ENCODE data around the gene GABRG3.

The GABRG3 gene

GRCh38 chr15:27061739-27062138, 90.8 kb downstream of the GABRG3 start:
- no peak for DNase-seq (ENCODE audit: low read depth in 1 of 2, low spot score in 1 of 2)
- TF ChIP-seq, protein P1, sequence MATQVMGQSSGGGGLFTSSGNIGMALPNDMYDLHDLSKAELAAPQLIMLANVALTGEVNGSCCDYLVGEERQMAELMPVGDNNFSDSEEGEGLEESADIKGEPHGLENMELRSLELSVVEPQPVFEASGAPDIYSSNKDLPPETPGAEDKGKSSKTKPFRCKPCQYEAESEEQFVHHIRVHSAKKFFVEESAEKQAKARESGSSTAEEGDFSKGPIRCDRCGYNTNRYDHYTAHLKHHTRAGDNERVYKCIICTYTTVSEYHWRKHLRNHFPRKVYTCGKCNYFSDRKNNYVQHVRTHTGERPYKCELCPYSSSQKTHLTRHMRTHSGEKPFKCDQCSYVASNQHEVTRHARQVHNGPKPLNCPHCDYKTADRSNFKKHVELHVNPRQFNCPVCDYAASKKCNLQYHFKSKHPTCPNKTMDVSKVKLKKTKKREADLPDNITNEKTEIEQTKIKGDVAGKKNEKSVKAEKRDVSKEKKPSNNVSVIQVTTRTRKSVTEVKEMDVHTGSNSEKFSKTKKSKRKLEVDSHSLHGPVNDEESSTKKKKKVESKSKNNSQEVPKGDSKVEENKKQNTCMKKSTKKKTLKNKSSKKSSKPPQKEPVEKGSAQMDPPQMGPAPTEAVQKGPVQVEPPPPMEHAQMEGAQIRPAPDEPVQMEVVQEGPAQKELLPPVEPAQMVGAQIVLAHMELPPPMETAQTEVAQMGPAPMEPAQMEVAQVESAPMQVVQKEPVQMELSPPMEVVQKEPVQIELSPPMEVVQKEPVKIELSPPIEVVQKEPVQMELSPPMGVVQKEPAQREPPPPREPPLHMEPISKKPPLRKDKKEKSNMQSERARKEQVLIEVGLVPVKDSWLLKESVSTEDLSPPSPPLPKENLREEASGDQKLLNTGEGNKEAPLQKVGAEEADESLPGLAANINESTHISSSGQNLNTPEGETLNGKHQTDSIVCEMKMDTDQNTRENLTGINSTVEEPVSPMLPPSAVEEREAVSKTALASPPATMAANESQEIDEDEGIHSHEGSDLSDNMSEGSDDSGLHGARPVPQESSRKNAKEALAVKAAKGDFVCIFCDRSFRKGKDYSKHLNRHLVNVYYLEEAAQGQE (IDR thresholded peaks at IDR 0.05; ENCODE audit: insufficient replicate concordance, low read depth) = no peak
- TF ChIP-seq SPI1 (IDR thresholded peaks at IDR 0.05; ENCODE audit: borderline replicate concordance, low read depth) = no peak
- Histone ChIP-seq H3K27me3 (ENCODE audit: insufficient read depth, poor library complexity, severe bottlenecking) (no peaks in the 10 kb centered on the region), H3K27ac (replicated peaks) (no peak overlapping the region), H3K4me3 (replicated peaks; ENCODE audit: insufficient read depth, low read length) (no peak overlapping the region)

GRCh38 chr15:27062951-27063350, 92.0 kb downstream of the GABRG3 start:
- Histone ChIP-seq H3K4me3 (replicated peaks; ENCODE audit: insufficient read depth, low read length) (no peak overlapping the region), H3K27me3 (ENCODE audit: insufficient read depth, poor library complexity, severe bottlenecking) (no peaks in the 10 kb centered on the region), H3K27ac (replicated peaks) (no peak overlapping the region)
- DNase-seq (ENCODE audit: low read depth in 1 of 2, low spot score in 1 of 2) = no peak
- TF ChIP-seq CTCF (IDR thresholded peaks at IDR 0.05; ENCODE audit: insufficient read depth, low read length) (no peak), POLR2AphosphoS5 (IDR thresholded peaks at IDR 0.05; ENCODE audit: low read depth) (no peak), GABPA (IDR thresholded peaks at IDR 0.05; ENCODE audit: low read depth) (no peak), SPI1 (IDR thresholded peaks at IDR 0.05; ENCODE audit: borderline replicate concordance, low read depth) (no peak)
- TF ChIP-seq, protein P1 (IDR thresholded peaks at IDR 0.05; ENCODE audit: insufficient replicate concordance, low read depth) = no peak

- no peak for TF ChIP-seq CTCF (IDR thresholded peaks at IDR 0.05; ENCODE audit: insufficient read depth, low read length)
- TF ChIP-seq POLR2AphosphoS5 (IDR thresholded peaks at IDR 0.05; ENCODE audit: low read depth) = no peak
- TF ChIP-seq GABPA (IDR thresholded peaks at IDR 0.05; ENCODE audit: low read depth) = no peak
- no peak for TF ChIP-seq SPI1 (IDR thresholded peaks at IDR 0.05; ENCODE audit: borderline replicate concordance, low read depth)
- TF ChIP-seq, protein P1 (IDR thresholded peaks at IDR 0.05; ENCODE audit: insufficient replicate concordance, low read depth) = no peak
Measured at GRCh38 chr15:27064080-27064479, 93.1 kb downstream of the GABRG3 start.

GRCh38 chr15:27065151-27065550, 94.2 kb downstream of the GABRG3 start:
- H3K4me3 ChIP-seq (replicated peaks; ENCODE audit: insufficient read depth, low read length) = no peak overlapping the region
- no peak for DNase-seq (ENCODE audit: low read depth in 1 of 2, low spot score in 1 of 2)
- TF ChIP-seq POLR2AphosphoS5 (IDR thresholded peaks at IDR 0.05; ENCODE audit: low read depth) = no peak
- TF ChIP-seq, protein P1 (IDR thresholded peaks at IDR 0.05; ENCODE audit: insufficient replicate concordance, low read depth) = no peak
- TF ChIP-seq CTCF (IDR thresholded peaks at IDR 0.05; ENCODE audit: insufficient read depth, low read length) = no peak
- no peak for TF ChIP-seq GABPA (IDR thresholded peaks at IDR 0.05; ENCODE audit: low read depth)
- TF ChIP-seq SPI1 (IDR thresholded peaks at IDR 0.05; ENCODE audit: borderline replicate concordance, low read depth) = no peak
- no peaks in the 10 kb centered on the region for H3K27me3 ChIP-seq (ENCODE audit: insufficient read depth, poor library complexity, severe bottlenecking)
- no peak overlapping the region for H3K27ac ChIP-seq (replicated peaks)

More at GRCh38 chr15:27064080-27064479, 93.1 kb downstream of the GABRG3 start:
- DNase-seq (ENCODE audit: low read depth in 1 of 2, low spot score in 1 of 2) = no peak
- H3K27me3 ChIP-seq (ENCODE audit: insufficient read depth, poor library complexity, severe bottlenecking) = no peaks in the 10 kb centered on the region
- H3K4me3 ChIP-seq (replicated peaks; ENCODE audit: insufficient read depth, low read length) = no peak overlapping the region
- no peak overlapping the region for H3K27ac ChIP-seq (replicated peaks)

Measured in HL-60 (cell line).